ENCODE data around the gene CTNNA3.
"Not testable (repeated sequence)": the region's sequence is repeated elsewhere in the genome, so short reads cannot be mapped to it uniquely, and the experiment has no call there.

- TF ChIP-seq POLR2AphosphoS5 (IDR thresholded peaks at IDR 0.05; ENCODE audit: low read depth, low read length); EZH2phosphoT487 (IDR thresholded peaks at IDR 0.05; ENCODE audit: borderline replicate concordance); POLR2A (IDR thresholded peaks at IDR 0.05; ENCODE audit: borderline replicate concordance, extremely low read depth, insufficient read depth, insufficient read length); CTCF (IDR thresholded peaks at IDR 0.05 in 2 of 3, conservative IDR thresholded peaks at IDR 0.05 in 1 of 3; ENCODE audit: borderline replicate concordance in 1 of 3, insufficient read depth in 1 of 3, low read depth in 2 of 3, low read length in 2 of 3); REST (IDR thresholded peaks at IDR 0.05; ENCODE audit: low read depth); EZH2 (IDR thresholded peaks at IDR 0.05); RAD21 (IDR thresholded peaks at IDR 0.05; ENCODE audit: low read depth); YY1 (IDR thresholded peaks at IDR 0.05; ENCODE audit: extremely low read depth, insufficient replicate concordance, low read depth, low read length); ATF3 (IDR thresholded peaks at IDR 0.05); SRF (IDR thresholded peaks at IDR 0.05; ENCODE audit: low read depth); ZNF274 (IDR thresholded peaks at IDR 0.05; ENCODE audit: low read depth, low read length); ZFX (IDR thresholded peaks at IDR 0.05): not testable (repeated sequence)
Observed at GRCh38 chr10:67684140-67684539, 11.9 kb downstream of the CTNNA3 start.
